WTC11 (cell line): ENCODE measurements around the gene EME2. TPM values are rescaled to one million over a fixed set of nuclear protein-coding genes. Genes with fewer than 3 reads are reported as not detected.

Source experiments
- ATAC-seq: fragments of 200-7000 bp; cut with Tn5 transposase; 2 replicates; pipeline ENCODE4 v1.10.0; 2021; ENCODE audit warnings: mild to moderate bottlenecking, moderate library complexity
- CTCF ChIA-PET: fragments of 300-600 bp; sonication (Branson Sonifier 250); formaldehyde crosslinking; loops from one replicate; lab custom pipeline; 2021; ENCODE audit warnings: antibody characterized with exemption; lab: Charles Lee
- POLR2A ChIA-PET: fragments of 350-600 bp; sonication (Branson Sonifier 250); formaldehyde crosslinking; loops from one replicate; lab custom pipeline; 2021; ENCODE audit warnings: antibody characterized with exemption; lab: Charles Lee
- DNase-seq: peaks from one replicate; pipeline ENCODE4 v3.0.0; 2021; ENCODE audit warnings: low spot score
- H3K27ac Mint-ChIP-seq: 2 replicates; pipeline ENCODE4 v1.8.0; 2021; ENCODE audit warnings: mixed read lengths
- H3K27me3 Mint-ChIP-seq: 2 replicates; pipeline ENCODE4 v1.8.0; 2021; ENCODE audit warnings: low read depth, mild to moderate bottlenecking, moderate library complexity, mixed read lengths
- H3K36me3 Mint-ChIP-seq: 2 replicates; pipeline ENCODE4 v1.8.0; 2021; ENCODE audit warnings: mixed read lengths
- H3K4me1 Mint-ChIP-seq: 2 replicates; pipeline ENCODE4 v1.8.0; 2022; ENCODE audit warnings: mixed read lengths
- H3K4me3 Mint-ChIP-seq: 2 replicates; pipeline ENCODE4 v1.8.0; 2021; ENCODE audit warnings: mild to moderate bottlenecking, moderate library complexity, mixed read lengths
- H3K9me3 Mint-ChIP-seq: 2 replicates; pipeline ENCODE4 v1.8.0; 2021; ENCODE audit warnings: mixed read lengths
- AFF4 ChIP-seq: sonication (generic); formaldehyde crosslinking; IDR thresholded peaks from 2 replicates; pipeline ENCODE4 v1.8.1; 2023; ENCODE audit warnings: mild to moderate bottlenecking, missing genetic modification reagents, borderline replicate concordance
- E2F4 ChIP-seq: sonication (generic); formaldehyde crosslinking; IDR thresholded peaks from 2 replicates; pipeline ENCODE4 v1.8.1; 2022; ENCODE audit warnings: low read depth, mild to moderate bottlenecking, moderate library complexity, missing genetic modification reagents, borderline replicate concordance
- FOXP4 ChIP-seq: sonication (generic); formaldehyde crosslinking; IDR thresholded peaks from 2 replicates; pipeline ENCODE4 v1.8.0; 2022; ENCODE audit warnings: mild to moderate bottlenecking, missing genetic modification reagents
- IRF2 ChIP-seq: sonication (generic); formaldehyde crosslinking; IDR thresholded peaks from 2 replicates; pipeline ENCODE4 v1.8.0; 2022; ENCODE audit warnings: low read depth, missing genetic modification reagents, borderline replicate concordance
- MYBL2 ChIP-seq: sonication (generic); formaldehyde crosslinking; IDR thresholded peaks from 2 replicates; pipeline ENCODE4 v1.8.1; 2023; ENCODE audit warnings: mild to moderate bottlenecking, moderate library complexity, missing genetic modification reagents
- SMAD3 ChIP-seq: sonication (generic); formaldehyde crosslinking; IDR thresholded peaks from 2 replicates; pipeline ENCODE4 v1.8.0; 2022; ENCODE audit warnings: missing genetic modification reagents, mild to moderate bottlenecking, borderline replicate concordance
- SMAD4 ChIP-seq: sonication (generic); formaldehyde crosslinking; IDR thresholded peaks from 2 replicates; pipeline ENCODE4 v1.8.0; 2022; ENCODE audit warnings: mild to moderate bottlenecking, missing genetic modification reagents
- SOX15 ChIP-seq: fragments of 250-450 bp; sonication (Bioruptor Pico); IDR thresholded peaks from 2 replicates; pipeline ENCODE4 v1.9.0; 2021; ENCODE audit warnings: mild to moderate bottlenecking
- USF1 ChIP-seq: sonication (generic); formaldehyde crosslinking; IDR thresholded peaks from 2 replicates; pipeline ENCODE4 v1.8.0; 2022; ENCODE audit warnings: mild to moderate bottlenecking, missing genetic modification reagents
- ZBTB43 ChIP-seq: sonication (generic); formaldehyde crosslinking; IDR thresholded peaks from 2 replicates; pipeline ENCODE4 v1.8.1; 2023; ENCODE audit warnings: mild to moderate bottlenecking, missing genetic modification reagents
- ZMAT4 ChIP-seq: fragments of 250-450 bp; sonication (Bioruptor Pico); IDR thresholded peaks from 2 replicates; pipeline ENCODE4 v1.9.0; 2021; ENCODE audit warnings: mild to moderate bottlenecking
- ZNF121 ChIP-seq: sonication (generic); formaldehyde crosslinking; IDR thresholded peaks from 2 replicates; pipeline ENCODE4 v1.8.0; 2023; ENCODE audit warnings: missing genetic modification reagents
- ZNF219 ChIP-seq: sonication (generic); formaldehyde crosslinking; IDR thresholded peaks from 2 replicates; pipeline ENCODE4 v1.8.0; 2023; ENCODE audit warnings: missing genetic modification reagents, mild to moderate bottlenecking, borderline replicate concordance
- ZNF512 ChIP-seq: sonication (generic); formaldehyde crosslinking; IDR thresholded peaks from 2 replicates; pipeline ENCODE4 v1.8.1; 2022; ENCODE audit warnings: missing genetic modification reagents, borderline replicate concordance
- total RNA-seq: library from RNA; stranded (reverse); gene quantifications from 3 replicates; pipeline ENCODE4 v1.2.3, GENCODE V29; 2021

Gene EME2
- total RNA-seq, 1 experiment from 2014 or later, result 23.2 TPM

- TF ChIP-seq IRF2 (CRISPR knock-in tag), result peak; percentile 60; the same call in 1 of the 2 replicates
- no peak for TF ChIP-seq ZBTB43 (CRISPR knock-in tag)
- no peak for TF ChIP-seq SMAD4 (CRISPR knock-in tag)
- no peak for TF ChIP-seq ZNF512 (CRISPR knock-in tag)
- TF ChIP-seq SOX15 (CRISPR knock-in tag), result no peak
- no peak for TF ChIP-seq AFF4 (CRISPR knock-in tag)
- no peak for TF ChIP-seq SMAD3 (CRISPR knock-in tag)
These were observed 1.3 kb upstream of the EME2 start, which contains the start of gene NME3 (continued) for GRCh38 chr16:1771188-1771863.

GRCh38 chr16:1771864-1772361 lies 697 bp upstream of the EME2 start:
- DNase-seq (peak; percentile 39), ATAC-seq (no peak)
- TF ChIP-seq ZNF219 (CRISPR knock-in tag) (no peak), E2F4 (CRISPR knock-in tag) (no peak), USF1 (CRISPR knock-in tag) (0 out of 2 replicates have a peak, but pooled peaks have one; percentile 1), ZMAT4 (CRISPR knock-in tag) (no peak), MYBL2 (no peak), FOXP4 (CRISPR knock-in tag) (no peak), ZNF121 (no peak)
- H3K27me3 Mint-ChIP-seq, result no peaks in the 10 kb centered on the region; the same call in 1 of the 2 replicates
- peak overlapping the region; percentile 99 for H3K4me3 Mint-ChIP-seq
- H3K27ac Mint-ChIP-seq, result peak overlapping the region; percentile 98
- H3K9me3 Mint-ChIP-seq, result no peaks in the 10 kb centered on the region
- POLR2A ChIA-PET, result interaction anchor here (1.1 to 3.6 kb wide), 3 partner anchors 9 to 58 kb away, joined by 3 to 18 read pairs (median 11); partner anchors contain the start of genes NUBP2 and SPSB3
- CTCF ChIA-PET, result interaction anchor here (1.1 to 3.1 kb wide), 3 partner anchors 8 to 66 kb away, joined by 4 to 37 read pairs (median 6); partner anchors contain the start of genes MAPK8IP3, NUBP2 and SPSB3
- H3K36me3 Mint-ChIP-seq, result peaks cover 4% of the 10 kb centered on the region
- H3K4me1 Mint-ChIP-seq, result peaks cover 4% of the 10 kb centered on the region
